ENCODE results near the gene FRMD4A. TPM values are rescaled to one million over a fixed set of nuclear protein-coding genes. Genes with fewer than 3 reads are reported as not detected.
A peak's percentile ranks its signal among the peaks of the same experiment; 100 is the strongest.

FRMD4A gene
- total and polyA plus RNA-seq, 2 of the 4 experiments (the other 2 are of a cell fraction), result 30.3 to 68.8 TPM

DNA sequence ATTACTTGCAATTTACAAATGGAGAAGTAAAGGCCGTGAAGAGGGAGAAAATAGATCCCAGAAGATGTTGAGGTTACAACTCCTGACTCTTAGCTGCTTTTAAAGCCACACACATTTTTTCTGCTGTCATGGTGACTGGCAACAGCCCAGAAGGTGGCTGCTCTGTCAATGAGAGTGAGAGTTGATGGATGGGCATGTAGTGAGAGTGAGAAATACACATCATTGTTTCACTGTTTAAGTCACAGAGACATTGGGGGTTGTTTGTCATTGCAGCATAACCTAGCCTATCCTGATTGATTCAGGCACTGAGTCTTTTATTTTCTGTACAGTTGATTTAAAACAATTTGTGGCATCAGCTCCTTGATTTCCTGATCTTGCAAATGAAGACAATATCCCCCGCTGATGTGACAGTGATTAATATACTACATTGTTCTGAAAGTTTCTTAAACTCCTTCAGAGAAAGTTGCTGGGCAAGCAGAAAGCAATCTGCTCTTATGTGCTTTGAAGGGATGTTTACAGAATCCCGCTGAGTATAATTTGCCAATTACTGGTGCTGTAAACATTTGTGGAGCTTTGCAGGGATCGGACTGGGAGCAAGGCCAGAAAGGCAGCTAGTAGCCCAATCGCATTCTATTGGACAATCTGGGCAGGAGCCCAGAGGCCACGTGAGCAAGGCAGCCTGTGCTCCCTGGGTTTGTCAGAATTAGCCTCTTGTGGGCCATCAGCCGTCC lies 514.4 kb downstream of the FRMD4A start:
- H3K4me2 ChIP-seq (ENCODE audit: low read depth, low read length), result no peak overlapping the region
- no peak overlapping the region for H2AFZ ChIP-seq (replicated peaks; ENCODE audit: low read length, poor library complexity)
- H4K5ac ChIP-seq (ENCODE audit: low read depth, low read length), result peak overlapping the region; percentile 23; the same call in 1 of the 2 replicates
- H3K9me3 ChIP-seq (ENCODE audit: control insufficient read depth, insufficient read depth, low read length), result peaks cover 2% of the 10 kb centered on the region
- peaks cover 7% of the 10 kb centered on the region; the same call in 1 of the 2 replicates for H3K9me1 ChIP-seq (ENCODE audit: insufficient read depth, low read length)
- H2AK9ac ChIP-seq (replicated peaks; ENCODE audit: low read depth, low read length, poor library complexity), result no peak overlapping the region
- H3K27ac ChIP-seq (ENCODE audit: insufficient read depth, low read length), result peak overlapping the region; percentile 52; the same call in 1 of the 2 replicates
- H2BK5ac ChIP-seq (ENCODE audit: low read depth, low read length, poor library complexity, severe bottlenecking), result peak overlapping the region; percentile 61
- ChIA-PET CTCF (interaction anchor here (0.7 kb wide), 1 partner anchor 13 kb away, joined by 5 read pairs; no protein-coding TSS in a partner anchor), POLR2A (ENCODE audit: unreplicated experiment) (no interaction called here)
- no peak overlapping the region for H3K4me3 ChIP-seq (ENCODE audit: insufficient read depth, low read depth, low read length)
- peak overlapping the region; percentile 30; the same call in 1 of the 2 replicates for H3K18ac ChIP-seq (ENCODE audit: low read depth, low read length)
- dilution Hi-C loops (cut with HindIII; ENCODE audit: low sequenced_read_pairs, unreplicated experiment) (no loop called here), intact Hi-C loops (cut with micrococcal nuclease) (no loop called here), in situ Hi-C loops (cut with MboI; ENCODE audit: low sequenced_read_pairs) (no loop called here)
- peak overlapping the region; percentile 35; the same call in 1 of the 2 replicates for H2AK5ac ChIP-seq (ENCODE audit: low read depth, low read length)
- no peaks in the 10 kb centered on the region for H3K27me3 ChIP-seq (ENCODE audit: control insufficient read depth, insufficient read depth, low read length)
- H4K20me1 ChIP-seq (ENCODE audit: insufficient read depth, low read length), result peaks cover 13% of the 10 kb centered on the region; the same call in 1 of the 2 replicates
- H3K56ac ChIP-seq (ENCODE audit: extremely low read depth, insufficient read depth, low read length), result no peak overlapping the region
- H3K23ac ChIP-seq (ENCODE audit: low read depth, low read length), result no peak overlapping the region
- H2BK20ac ChIP-seq (ENCODE audit: low read depth, low read length), result peak overlapping the region; percentile 23; the same call in 1 of the 2 replicates
- H2BK15ac ChIP-seq (ENCODE audit: low read depth, low read length), result no peak overlapping the region; the same call in 2 of the 3 replicates
- peak overlapping the region; percentile 44; the same call in 1 of the 2 replicates for H3K4ac ChIP-seq (ENCODE audit: low read depth, low read length)
- H4K8ac ChIP-seq (ENCODE audit: low read depth in 2 of 2, low read length in 2 of 2), result no peak overlapping the region
- DNase-seq (peak; percentile 95), ATAC-seq (ENCODE audit: low read depth) (peak; percentile 97)
- no peak overlapping the region for H3K9ac ChIP-seq (ENCODE audit: low read depth, low read length)
- WGBS, 2 experiments (ENCODE audit: extremely low coverage in 2 of 2, insufficient read length in 1 of 2), result 0% methylated on average over 1 of the region's 7 CpGs; no CpG with 5 or more reads in 1 of the 2 experiments
- BruUV-seq (replicated peaks), result no TSS peak
- H2BK120ac ChIP-seq (ENCODE audit: low read depth, low read length), result no peak overlapping the region
- H3K36me3 ChIP-seq (ENCODE audit: control insufficient read depth, insufficient read depth, low read length), result no peaks in the 10 kb centered on the region
- H3K79me1 ChIP-seq (ENCODE audit: low read depth in 1 of 2, low read length in 2 of 2), result peaks cover 8 to 53% of the 10 kb centered on the region in 2 experiments
- no peak overlapping the region for H4K91ac ChIP-seq (ENCODE audit: insufficient read depth, low read depth, low read length)
- H3K14ac ChIP-seq (replicated peaks; ENCODE audit: low read depth, low read length), result no peak overlapping the region
- peaks cover 8% of the 10 kb centered on the region for H3K4me1 ChIP-seq (ENCODE audit: control insufficient read depth, insufficient read depth, low read length)
- TF ChIP-seq, protein P1, sequence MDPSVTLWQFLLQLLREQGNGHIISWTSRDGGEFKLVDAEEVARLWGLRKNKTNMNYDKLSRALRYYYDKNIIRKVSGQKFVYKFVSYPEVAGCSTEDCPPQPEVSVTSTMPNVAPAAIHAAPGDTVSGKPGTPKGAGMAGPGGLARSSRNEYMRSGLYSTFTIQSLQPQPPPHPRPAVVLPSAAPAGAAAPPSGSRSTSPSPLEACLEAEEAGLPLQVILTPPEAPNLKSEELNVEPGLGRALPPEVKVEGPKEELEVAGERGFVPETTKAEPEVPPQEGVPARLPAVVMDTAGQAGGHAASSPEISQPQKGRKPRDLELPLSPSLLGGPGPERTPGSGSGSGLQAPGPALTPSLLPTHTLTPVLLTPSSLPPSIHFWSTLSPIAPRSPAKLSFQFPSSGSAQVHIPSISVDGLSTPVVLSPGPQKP (IDR thresholded peaks at IDR 0.05; ENCODE audit: borderline replicate concordance, low read depth, low read length), result no peak
- TF ChIP-seq NFE2L2 (IDR thresholded peaks at IDR 0.05; ENCODE audit: low read depth, low read length) (peak; percentile 30; the same call in 1 of the 2 replicates), MAZ (IDR thresholded peaks at IDR 0.05; ENCODE audit: borderline replicate concordance, low read depth, low read length) (no peak), CHD1 (IDR thresholded peaks at IDR 0.05; ENCODE audit: low read depth, low read length) (no peak), RFX5 (IDR thresholded peaks at IDR 0.05; ENCODE audit: low read depth, low read length) (no peak), MXI1 (IDR thresholded peaks at IDR 0.05; ENCODE audit: borderline replicate concordance, low read depth, low read length) (no peak), RAD21 (IDR thresholded peaks at IDR 0.05; ENCODE audit: low read length) (no peak), FOS (IDR thresholded peaks at IDR 0.05; ENCODE audit: low read depth, low read length) (no peak), RCOR1 (IDR thresholded peaks at IDR 0.05; ENCODE audit: insufficient replicate concordance, low read length) (no peak), BHLHE40 (IDR thresholded peaks at IDR 0.05; ENCODE audit: low read depth, low read length) (peak; percentile 80), CEBPB (IDR thresholded peaks at IDR 0.05; ENCODE audit: low read depth, low read length) (no peak; the same call in 1 of the 2 replicates), MAFK (IDR thresholded peaks at IDR 0.05; ENCODE audit: low read depth, low read length) (peak; percentile 70)
- TF ChIP-seq, protein P2, sequence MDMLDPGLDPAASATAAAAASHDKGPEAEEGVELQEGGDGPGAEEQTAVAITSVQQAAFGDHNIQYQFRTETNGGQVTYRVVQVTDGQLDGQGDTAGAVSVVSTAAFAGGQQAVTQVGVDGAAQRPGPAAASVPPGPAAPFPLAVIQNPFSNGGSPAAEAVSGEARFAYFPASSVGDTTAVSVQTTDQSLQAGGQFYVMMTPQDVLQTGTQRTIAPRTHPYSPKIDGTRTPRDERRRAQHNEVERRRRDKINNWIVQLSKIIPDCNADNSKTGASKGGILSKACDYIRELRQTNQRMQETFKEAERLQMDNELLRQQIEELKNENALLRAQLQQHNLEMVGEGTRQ (IDR thresholded peaks at IDR 0.05; ENCODE audit: low read depth, low read length), result peak; percentile 97
- TF ChIP-seq, protein P3, sequence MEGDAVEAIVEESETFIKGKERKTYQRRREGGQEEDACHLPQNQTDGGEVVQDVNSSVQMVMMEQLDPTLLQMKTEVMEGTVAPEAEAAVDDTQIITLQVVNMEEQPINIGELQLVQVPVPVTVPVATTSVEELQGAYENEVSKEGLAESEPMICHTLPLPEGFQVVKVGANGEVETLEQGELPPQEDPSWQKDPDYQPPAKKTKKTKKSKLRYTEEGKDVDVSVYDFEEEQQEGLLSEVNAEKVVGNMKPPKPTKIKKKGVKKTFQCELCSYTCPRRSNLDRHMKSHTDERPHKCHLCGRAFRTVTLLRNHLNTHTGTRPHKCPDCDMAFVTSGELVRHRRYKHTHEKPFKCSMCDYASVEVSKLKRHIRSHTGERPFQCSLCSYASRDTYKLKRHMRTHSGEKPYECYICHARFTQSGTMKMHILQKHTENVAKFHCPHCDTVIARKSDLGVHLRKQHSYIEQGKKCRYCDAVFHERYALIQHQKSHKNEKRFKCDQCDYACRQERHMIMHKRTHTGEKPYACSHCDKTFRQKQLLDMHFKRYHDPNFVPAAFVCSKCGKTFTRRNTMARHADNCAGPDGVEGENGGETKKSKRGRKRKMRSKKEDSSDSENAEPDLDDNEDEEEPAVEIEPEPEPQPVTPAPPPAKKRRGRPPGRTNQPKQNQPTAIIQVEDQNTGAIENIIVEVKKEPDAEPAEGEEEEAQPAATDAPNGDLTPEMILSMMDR (conservative IDR thresholded peaks at IDR 0.05; ENCODE audit: low read depth, low read length), result no peak

Data from IMR-90 (cell line).